ENCODE results near the gene SKIC8.

GRCh38 chr15:78290222-78290621 is 9.2 kb downstream of the SKIC8 start:
- TF ChIP-seq, protein P1, sequence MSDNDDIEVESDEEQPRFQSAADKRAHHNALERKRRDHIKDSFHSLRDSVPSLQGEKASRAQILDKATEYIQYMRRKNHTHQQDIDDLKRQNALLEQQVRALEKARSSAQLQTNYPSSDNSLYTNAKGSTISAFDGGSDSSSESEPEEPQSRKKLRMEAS (IDR thresholded peaks at IDR 0.05), result no peak
- TF ChIP-seq CEBPB (IDR thresholded peaks at IDR 0.05) (no peak), YY1 (IDR thresholded peaks at IDR 0.05; ENCODE audit: low read depth) (no peak), EP300 (IDR thresholded peaks at IDR 0.05; ENCODE audit: borderline replicate concordance) (no peak), USF1 (IDR thresholded peaks at IDR 0.05) (no peak), CREB1 (IDR thresholded peaks at IDR 0.05; ENCODE audit: low read depth) (no peak)
- TF ChIP-seq, protein P2, sequence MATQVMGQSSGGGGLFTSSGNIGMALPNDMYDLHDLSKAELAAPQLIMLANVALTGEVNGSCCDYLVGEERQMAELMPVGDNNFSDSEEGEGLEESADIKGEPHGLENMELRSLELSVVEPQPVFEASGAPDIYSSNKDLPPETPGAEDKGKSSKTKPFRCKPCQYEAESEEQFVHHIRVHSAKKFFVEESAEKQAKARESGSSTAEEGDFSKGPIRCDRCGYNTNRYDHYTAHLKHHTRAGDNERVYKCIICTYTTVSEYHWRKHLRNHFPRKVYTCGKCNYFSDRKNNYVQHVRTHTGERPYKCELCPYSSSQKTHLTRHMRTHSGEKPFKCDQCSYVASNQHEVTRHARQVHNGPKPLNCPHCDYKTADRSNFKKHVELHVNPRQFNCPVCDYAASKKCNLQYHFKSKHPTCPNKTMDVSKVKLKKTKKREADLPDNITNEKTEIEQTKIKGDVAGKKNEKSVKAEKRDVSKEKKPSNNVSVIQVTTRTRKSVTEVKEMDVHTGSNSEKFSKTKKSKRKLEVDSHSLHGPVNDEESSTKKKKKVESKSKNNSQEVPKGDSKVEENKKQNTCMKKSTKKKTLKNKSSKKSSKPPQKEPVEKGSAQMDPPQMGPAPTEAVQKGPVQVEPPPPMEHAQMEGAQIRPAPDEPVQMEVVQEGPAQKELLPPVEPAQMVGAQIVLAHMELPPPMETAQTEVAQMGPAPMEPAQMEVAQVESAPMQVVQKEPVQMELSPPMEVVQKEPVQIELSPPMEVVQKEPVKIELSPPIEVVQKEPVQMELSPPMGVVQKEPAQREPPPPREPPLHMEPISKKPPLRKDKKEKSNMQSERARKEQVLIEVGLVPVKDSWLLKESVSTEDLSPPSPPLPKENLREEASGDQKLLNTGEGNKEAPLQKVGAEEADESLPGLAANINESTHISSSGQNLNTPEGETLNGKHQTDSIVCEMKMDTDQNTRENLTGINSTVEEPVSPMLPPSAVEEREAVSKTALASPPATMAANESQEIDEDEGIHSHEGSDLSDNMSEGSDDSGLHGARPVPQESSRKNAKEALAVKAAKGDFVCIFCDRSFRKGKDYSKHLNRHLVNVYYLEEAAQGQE (IDR thresholded peaks at IDR 0.05; ENCODE audit: low read depth), result no peak

All from Ishikawa (cell line).